Mucosa of rectum (tissue), 2 donors: ENCODE results near the gene SCN3A.

Experiments used
- H3K27ac ChIP-seq, 2 donors: one replicate each; pipeline ENCODE4 v1.7.0; 2013; ENCODE audit warnings: inconsistent platforms in 2 of 2, low read depth in 2 of 2, low read length in 2 of 2
- H3K27me3 ChIP-seq, 2 donors: one replicate each; pipeline ENCODE4 v1.7.0; 2013; ENCODE audit warnings: low read length in 2 of 2; ENCODE audit not compliant: control insufficient read depth in 2 of 2, insufficient read depth in 2 of 2
- H3K36me3 ChIP-seq, 2 donors: one replicate each; pipeline ENCODE4 v1.7.0; 2013; ENCODE audit warnings: low read length in 2 of 2; ENCODE audit not compliant: control insufficient read depth in 2 of 2, insufficient read depth in 2 of 2
- H3K4me1 ChIP-seq, 2 donors: one replicate each; pipeline ENCODE4 v1.7.0; 2013; ENCODE audit warnings: low read length in 2 of 2, mild to moderate bottlenecking in 1 of 2; ENCODE audit not compliant: control insufficient read depth in 2 of 2, insufficient read depth in 2 of 2
- H3K4me3 ChIP-seq, 2 donors: one replicate each; pipeline ENCODE4 v1.7.0; 2013; ENCODE audit warnings: low read length in 2 of 2
- H3K9ac ChIP-seq, 2 donors: one replicate each; pipeline ENCODE4 v1.7.0; 2013; ENCODE audit warnings: low read length in 2 of 2, low read depth in 1 of 2, mild to moderate bottlenecking in 1 of 2
- H3K9me3 ChIP-seq, 2 donors: one replicate each; pipeline ENCODE4 v1.7.0; 2013; ENCODE audit warnings: low read length in 2 of 2; ENCODE audit not compliant: control insufficient read depth in 2 of 2
- donor health status: healthy.
- donor health status: Normal muscosa, but diverticular disease.

The SCN3A gene

DNA sequence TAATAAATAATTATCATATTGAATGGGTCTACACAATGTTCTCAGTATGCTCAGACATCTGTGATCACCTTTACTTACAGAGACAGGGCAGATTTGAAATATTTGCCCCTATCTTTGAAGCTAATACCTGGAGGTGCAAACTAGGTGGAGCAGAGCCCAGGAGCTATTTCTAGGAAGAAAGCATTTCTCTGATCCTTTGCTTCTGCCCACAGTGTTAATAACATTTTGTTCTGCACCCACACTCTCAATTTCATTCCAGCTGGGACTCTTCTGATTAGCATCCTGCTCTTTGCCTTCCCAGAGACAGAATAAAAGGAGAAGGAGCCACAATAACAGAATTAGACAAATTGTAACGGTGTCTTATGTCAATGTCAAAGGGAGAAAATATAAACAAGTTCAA is 23.7 kb upstream of the SCN3A start:
- H3K9me3 ChIP-seq = no peaks in the 10 kb centered on the region
- no peak overlapping the region for H3K4me3 ChIP-seq
- no peaks in the 10 kb centered on the region for H3K4me1 ChIP-seq
- no peak overlapping the region for H3K27ac ChIP-seq
- no peaks in the 10 kb centered on the region for H3K36me3 ChIP-seq
- H3K9ac ChIP-seq = no peak overlapping the region
- H3K27me3 ChIP-seq = no peaks in the 10 kb centered on the region

DNA sequence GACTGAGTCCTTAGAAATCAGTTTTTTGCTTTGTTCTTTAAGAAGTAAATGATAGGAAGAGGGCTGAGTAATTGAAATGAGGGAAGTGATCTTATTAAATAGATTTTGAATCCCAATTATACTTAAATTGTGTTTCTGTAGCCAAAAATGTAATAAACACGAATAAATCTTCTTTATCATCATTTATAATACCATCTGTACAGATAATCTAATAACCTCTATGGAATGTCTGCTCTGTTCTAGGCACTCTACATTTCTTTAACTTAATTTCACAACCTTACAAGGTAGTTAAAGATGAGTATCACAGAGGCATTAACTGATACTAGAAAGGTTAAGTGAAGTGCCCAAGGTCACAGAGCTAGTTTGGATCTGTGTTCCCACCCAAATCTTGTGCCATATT is 21.1 kb upstream of the SCN3A start:
- Histone ChIP-seq H3K27ac (no peak overlapping the region), H3K9me3 (no peaks in the 10 kb centered on the region), H3K9ac (no peak overlapping the region), H3K4me1 (no peaks in the 10 kb centered on the region), H3K27me3 (no peaks in the 10 kb centered on the region), H3K4me3 (no peak overlapping the region), H3K36me3 (no peaks in the 10 kb centered on the region)

DNA sequence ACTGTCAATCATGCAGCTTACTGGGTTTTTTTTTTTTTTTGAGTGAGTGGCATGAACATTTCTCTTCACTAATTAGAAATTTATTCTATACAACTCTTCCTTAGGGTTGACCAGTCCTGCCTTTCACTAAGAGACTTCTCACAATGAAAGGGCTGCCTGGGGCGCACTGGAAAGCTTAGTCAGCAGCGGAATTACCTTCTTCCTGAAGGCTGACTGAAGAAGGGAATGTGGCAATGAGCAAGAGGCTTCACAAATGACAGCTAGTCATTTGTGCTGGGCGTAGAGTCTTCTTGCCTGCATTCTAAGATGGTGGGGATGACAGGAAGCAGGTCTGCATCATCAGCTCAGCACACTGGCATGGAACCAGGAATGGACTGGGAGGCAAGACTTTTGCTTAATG is 15.6 kb upstream of the SCN3A start:
- H3K36me3 ChIP-seq = no peaks in the 10 kb centered on the region
- H3K27me3 ChIP-seq = peaks cover 0 to 2% of the 10 kb centered on the region in 2 donors
- no peak overlapping the region for H3K4me3 ChIP-seq
- H3K4me1 ChIP-seq = no peaks in the 10 kb centered on the region
- no peak overlapping the region for H3K9ac ChIP-seq
- no peak overlapping the region for H3K27ac ChIP-seq
- H3K9me3 ChIP-seq = no peaks in the 10 kb centered on the region

DNA sequence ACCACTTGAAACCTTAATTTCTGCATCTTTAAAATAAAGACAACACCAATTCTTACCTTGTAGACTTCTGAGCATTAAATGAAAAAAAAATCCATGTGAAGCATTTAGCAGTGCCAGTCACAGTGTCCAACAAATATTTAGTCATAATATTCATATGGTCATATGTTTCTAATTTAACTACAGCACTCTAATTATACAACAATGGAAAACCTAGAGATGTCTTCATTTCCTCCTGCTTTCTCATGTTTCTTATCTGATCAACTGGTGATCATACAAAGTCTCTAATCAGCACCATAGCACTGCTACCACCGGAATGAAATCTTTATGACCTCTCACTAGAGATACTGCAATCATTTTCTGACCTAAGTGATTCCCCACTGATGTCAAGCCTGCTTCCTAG is 10.2 kb upstream of the SCN3A start:
- H3K27ac ChIP-seq = no peak overlapping the region
- no peaks in the 10 kb centered on the region for H3K36me3 ChIP-seq
- H3K27me3 ChIP-seq = no peaks in the 10 kb centered on the region
- no peaks in the 10 kb centered on the region for H3K9me3 ChIP-seq
- H3K4me1 ChIP-seq = no peaks in the 10 kb centered on the region
- no peak overlapping the region for H3K4me3 ChIP-seq
- no peak overlapping the region for H3K9ac ChIP-seq

DNA sequence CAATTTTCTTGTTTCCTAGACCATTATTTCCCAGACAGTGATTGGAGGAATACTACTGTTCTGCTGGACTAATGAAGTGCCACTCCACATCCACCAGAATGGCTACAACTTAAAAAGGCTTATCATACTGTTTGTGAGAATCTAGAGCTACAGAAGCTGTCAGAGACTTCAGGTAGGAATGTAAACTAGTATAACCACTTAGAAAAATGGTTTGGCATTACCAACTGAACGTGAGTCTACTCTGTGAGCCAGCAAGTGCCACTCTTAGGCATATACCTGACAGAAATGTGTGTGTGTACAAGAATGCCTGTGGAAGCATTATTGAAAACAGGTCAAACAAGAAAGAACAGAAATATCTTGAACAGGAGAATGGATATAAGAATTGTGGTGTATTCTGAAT is 4.2 kb upstream of the SCN3A start:
- no peak overlapping the region for H3K4me3 ChIP-seq
- H3K9ac ChIP-seq = no peak overlapping the region
- no peak overlapping the region for H3K27ac ChIP-seq
- no peaks in the 10 kb centered on the region for H3K9me3 ChIP-seq
- H3K36me3 ChIP-seq = no peaks in the 10 kb centered on the region
- H3K4me1 ChIP-seq = no peaks in the 10 kb centered on the region
- H3K27me3 ChIP-seq = no peaks in the 10 kb centered on the region

DNA sequence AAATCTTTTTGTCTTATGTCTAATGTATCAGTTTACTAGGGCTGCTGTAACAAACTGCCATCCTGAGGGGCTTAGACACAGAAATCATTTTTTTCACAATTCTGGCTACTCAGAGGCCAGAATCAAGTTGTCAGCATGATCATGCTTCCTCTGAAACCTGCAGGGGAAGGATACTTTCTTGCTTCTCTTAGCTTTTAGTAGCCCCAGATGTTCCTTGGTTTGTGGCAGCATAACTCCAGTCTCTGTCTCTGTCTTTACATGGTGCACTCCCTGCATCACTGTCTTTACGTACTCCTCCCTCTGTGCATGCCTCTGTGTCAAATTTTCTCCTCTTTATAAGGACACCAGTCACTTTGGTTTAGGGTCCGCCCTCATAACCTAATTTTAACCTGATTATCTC is 2.0 kb upstream of the SCN3A start:
- no peak overlapping the region for H3K27ac ChIP-seq
- no peaks in the 10 kb centered on the region for H3K36me3 ChIP-seq
- no peak overlapping the region for H3K9ac ChIP-seq
- no peaks in the 10 kb centered on the region for H3K9me3 ChIP-seq
- H3K27me3 ChIP-seq = no peaks in the 10 kb centered on the region
- no peaks in the 10 kb centered on the region for H3K4me1 ChIP-seq
- no peak overlapping the region for H3K4me3 ChIP-seq

DNA sequence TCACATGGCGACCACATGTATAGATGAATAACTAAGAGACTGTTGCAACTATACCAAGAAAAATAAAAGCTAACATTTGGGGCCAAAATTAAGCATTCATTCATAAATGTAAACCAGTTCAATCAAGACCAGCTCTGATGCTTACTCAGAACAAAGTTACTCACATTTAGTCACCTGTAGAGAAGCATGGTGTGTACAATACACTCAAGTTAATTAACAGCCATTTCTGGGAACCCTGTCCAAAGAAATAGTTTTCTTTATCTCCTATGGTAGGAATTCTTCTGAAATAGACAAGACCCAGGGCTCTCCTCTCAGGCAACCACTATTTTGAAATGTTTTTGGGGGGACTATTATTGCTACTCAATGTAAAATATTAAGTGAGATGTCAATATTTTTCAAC is 1.6 kb downstream of the SCN3A start:
- Histone ChIP-seq H3K4me1 (no peaks in the 10 kb centered on the region), H3K4me3 (no peak overlapping the region), H3K9ac (no peak overlapping the region), H3K27ac (no peak overlapping the region), H3K27me3 (no peaks in the 10 kb centered on the region), H3K36me3 (no peaks in the 10 kb centered on the region), H3K9me3 (no peaks in the 10 kb centered on the region)

DNA sequence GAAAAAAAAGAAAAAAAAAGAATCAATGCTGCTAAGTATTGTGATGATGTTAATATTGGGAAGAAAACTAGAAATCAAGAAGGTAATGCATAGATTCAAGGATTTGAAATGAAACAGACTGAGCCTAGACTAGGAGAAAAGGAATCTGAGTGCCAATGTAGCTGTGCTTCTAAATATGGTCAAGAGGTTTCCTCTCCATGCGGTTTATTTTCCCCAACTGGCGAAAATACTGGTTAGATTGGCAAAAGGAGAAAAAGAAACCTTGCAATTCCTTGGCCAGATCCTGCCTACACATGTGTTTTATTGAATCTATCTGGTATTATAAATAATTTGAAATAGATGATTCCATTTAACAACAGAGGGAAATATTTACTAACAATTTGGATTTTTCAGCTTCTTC is 5.7 kb downstream of the SCN3A start:
- H3K27me3 ChIP-seq = no peaks in the 10 kb centered on the region
- H3K27ac ChIP-seq = no peak overlapping the region
- no peaks in the 10 kb centered on the region for H3K4me1 ChIP-seq
- H3K9ac ChIP-seq = no peak overlapping the region
- H3K4me3 ChIP-seq = no peak overlapping the region
- no peaks in the 10 kb centered on the region for H3K36me3 ChIP-seq
- H3K9me3 ChIP-seq = no peaks in the 10 kb centered on the region

DNA sequence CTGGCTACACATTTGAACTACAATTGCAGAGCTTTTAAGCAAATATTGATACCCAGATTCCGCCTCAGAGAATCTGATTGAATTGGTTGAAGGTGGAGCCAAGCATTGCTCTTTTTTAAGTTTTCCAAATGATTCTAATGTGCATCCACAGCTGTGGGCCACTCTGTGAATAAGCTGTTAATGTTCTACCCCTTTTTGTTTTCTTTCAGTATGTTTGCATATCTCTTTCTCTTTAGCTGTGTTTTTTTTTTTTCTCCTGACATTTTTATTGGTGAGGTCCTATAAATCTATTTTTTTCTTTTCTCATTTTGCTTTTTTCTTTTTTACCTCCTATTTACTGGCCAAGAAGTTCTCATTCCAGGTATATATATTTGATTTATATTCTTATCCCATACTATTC is 6.5 kb downstream of the SCN3A start:
- no peak overlapping the region for H3K9ac ChIP-seq
- H3K9me3 ChIP-seq = no peaks in the 10 kb centered on the region
- H3K4me3 ChIP-seq = no peak overlapping the region
- H3K4me1 ChIP-seq = no peaks in the 10 kb centered on the region
- no peaks in the 10 kb centered on the region for H3K27me3 ChIP-seq
- no peaks in the 10 kb centered on the region for H3K36me3 ChIP-seq
- H3K27ac ChIP-seq = no peak overlapping the region

DNA sequence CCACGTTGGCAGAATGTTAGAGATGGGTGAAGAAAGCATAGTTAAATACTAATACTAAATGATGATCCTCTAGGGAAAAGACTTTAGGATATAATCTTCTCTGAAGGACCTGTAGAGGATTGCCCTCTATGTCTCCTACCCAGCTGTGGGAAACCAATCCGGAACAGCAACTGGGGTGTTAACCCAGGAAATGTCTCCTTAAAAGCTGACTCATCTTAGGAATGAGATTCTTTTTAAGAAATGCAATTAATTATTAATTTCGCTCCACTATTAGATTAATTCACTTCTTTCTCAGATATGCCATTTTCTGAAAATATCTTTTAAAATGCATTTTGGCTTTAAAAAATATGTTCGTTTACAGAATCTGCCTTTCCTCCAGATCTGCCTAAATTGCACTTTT is 7.4 kb downstream of the SCN3A start:
- H3K27ac ChIP-seq = no peak overlapping the region
- no peaks in the 10 kb centered on the region for H3K9me3 ChIP-seq
- no peaks in the 10 kb centered on the region for H3K27me3 ChIP-seq
- H3K36me3 ChIP-seq = no peaks in the 10 kb centered on the region
- no peak overlapping the region for H3K9ac ChIP-seq
- no peaks in the 10 kb centered on the region for H3K4me1 ChIP-seq
- no peak overlapping the region for H3K4me3 ChIP-seq

DNA sequence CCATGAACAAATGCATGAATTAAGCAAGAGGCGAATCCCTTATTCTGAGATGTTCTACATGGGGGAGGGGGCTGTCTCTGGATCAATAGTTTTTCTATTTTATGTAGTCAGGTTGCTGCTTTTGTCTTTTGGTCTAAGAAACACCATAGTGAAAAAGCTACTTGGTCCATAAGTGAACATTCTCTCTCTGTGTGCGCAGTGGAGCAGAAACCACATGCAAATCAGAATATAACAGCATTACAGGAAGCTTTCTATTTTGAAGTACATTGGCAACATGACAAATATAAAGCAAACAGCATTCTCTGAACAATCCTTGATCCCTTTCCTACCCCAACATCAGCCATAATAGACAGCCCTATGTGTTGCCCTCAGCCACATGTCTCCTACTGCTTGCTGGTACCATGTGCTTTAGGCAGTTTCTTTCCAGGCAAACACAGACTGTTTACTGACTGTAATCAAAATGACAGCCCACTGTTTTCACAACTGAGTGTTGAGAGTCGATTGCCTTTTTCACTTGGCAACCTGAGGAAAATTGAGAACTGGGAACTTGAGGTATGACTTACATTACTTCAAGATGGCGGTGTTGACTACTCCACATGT is 10.6 kb downstream of the SCN3A start:
- Histone ChIP-seq H3K36me3 (no peaks in the 10 kb centered on the region), H3K9ac (no peak overlapping the region), H3K9me3 (no peaks in the 10 kb centered on the region), H3K27ac (peak overlapping the region in 1 of 2 donors; percentile 35), H3K4me3 (no peak overlapping the region), H3K27me3 (no peaks in the 10 kb centered on the region), H3K4me1 (no peaks in the 10 kb centered on the region)
